Suppressor macrophage treated with lipopolysaccharide for 1 hour (primary cell): ENCODE measurements around the gene MAN2A2.

Source experiments
- DNase-seq, 3 donors: peaks; one replicate each; pipeline ENCODE4 v3.0.0-alpha.2; 2020 to 2022

The MAN2A2 gene

DNA sequence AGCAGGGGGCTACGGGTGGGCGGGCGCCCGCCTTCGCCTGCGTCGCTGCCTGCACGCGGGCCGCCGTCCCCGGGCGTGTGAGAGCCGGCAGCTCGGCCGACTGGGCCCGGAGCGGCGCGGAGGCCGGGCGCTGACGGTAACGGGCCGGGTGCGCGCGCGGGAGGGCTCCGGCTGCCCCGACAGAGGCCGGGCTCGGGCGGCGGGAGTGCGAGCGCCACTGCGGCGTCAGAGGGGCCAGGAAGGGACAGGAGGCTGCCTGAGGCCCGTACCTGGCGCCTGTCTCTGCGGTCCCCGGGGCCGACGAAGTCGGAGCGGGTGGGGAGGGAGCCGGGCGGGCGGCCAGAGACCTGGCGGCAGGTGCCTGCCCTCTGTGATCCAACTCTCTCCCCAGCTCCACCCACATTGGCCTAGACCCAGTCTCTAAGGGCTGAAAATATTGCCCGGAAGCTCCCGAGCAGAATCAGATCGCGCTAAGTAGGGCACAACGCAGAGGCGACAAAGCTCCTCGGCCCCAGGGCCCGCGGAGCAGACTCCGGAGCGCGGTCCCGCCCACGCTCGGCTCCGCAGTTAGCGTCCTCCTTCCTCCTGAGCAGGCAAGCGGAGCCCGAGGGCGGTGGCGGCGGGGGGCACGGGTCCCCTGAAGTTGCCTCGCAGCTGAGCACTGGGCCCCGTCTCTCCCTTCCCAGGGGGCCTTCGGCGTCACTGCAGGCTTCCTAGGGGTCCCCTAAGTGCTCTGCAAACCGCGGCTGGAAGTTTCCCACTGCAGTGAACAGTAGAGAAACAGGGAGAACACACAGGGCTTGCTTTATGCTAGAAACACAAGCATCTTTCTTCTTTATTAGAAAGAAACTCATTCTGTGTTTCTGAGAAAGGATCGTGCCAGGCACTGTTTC lies at the start of gene MAN2A2:
Gene MAN2A2, plus strand, starts transcription at position 463 of the 893 bp plus-strand sequence. CDS start 906 bp downstream, outside the sequence.
- DNase-seq: peak; percentile 79 to 93 (median 87)

DNA sequence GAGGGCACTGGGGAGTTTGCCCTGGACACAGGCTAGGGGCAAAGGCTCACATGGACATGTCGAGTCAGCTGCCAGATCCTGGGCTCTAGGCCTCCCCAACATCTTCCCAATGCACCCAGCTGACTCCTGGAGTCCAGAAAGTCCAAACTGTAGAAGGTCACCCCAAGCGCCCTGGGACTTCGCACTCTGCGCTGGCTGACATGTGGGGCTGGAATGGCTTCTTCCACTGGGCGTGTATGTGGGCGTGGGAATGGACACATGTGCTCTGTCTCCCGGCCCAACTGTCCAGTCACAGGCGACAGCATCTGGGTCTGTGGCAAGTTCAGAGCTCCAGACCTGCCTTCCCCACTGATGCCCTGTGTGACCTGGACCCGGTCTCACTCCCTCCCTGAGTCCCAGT lies 48.0 kb upstream of the MAN2A2 start:
- peak in 1 of 3 donors; percentile 52 for DNase-seq

DNA sequence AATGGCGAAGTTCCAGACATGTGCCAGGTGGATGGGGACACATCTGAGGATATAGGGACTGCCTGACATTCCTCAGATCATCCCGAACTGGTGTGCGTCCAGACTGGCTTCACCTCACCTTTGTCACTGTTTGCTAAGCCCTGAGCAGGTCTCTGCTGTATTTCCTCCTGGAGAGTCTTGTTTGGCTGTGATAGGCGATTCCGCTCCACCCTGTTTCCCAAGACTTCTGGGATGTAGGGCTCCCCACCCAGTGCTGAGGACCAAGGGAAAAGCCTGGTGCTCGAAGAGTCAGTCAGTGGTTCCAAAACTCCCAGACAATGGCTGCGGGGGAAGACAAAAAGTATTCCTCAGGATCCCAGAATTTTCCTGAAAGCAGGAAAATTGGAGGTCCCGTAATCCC lies 45.8 kb upstream of the MAN2A2 start:
- no peak for DNase-seq

DNA sequence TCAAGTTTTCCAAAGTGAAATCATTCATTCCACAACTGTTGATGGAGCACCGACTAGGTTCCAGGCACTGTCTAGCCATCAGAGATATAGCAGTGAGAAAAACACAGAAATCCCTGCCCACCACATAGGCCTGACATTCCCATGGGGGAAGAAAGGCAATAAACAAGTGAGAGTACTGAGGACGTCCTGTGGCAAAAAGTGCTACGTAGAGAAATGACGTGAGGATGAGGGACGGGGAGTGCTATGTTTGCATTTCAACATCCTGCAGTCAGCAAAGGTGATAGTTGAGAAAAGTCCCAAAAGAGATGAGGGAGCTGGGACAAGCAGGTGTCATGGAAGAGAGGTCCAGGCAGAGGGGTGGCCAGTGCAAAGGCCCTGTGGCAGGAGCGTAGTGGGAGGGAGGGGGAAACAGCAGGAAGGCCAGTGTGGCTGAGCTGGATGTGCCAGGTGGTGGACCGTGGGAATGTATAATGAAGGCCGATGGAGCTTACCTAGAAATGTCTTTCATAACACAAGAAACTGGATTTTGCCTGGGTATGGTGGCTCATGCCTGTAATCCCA lies 45.1 kb upstream of the MAN2A2 start:
- no peak for DNase-seq

DNA sequence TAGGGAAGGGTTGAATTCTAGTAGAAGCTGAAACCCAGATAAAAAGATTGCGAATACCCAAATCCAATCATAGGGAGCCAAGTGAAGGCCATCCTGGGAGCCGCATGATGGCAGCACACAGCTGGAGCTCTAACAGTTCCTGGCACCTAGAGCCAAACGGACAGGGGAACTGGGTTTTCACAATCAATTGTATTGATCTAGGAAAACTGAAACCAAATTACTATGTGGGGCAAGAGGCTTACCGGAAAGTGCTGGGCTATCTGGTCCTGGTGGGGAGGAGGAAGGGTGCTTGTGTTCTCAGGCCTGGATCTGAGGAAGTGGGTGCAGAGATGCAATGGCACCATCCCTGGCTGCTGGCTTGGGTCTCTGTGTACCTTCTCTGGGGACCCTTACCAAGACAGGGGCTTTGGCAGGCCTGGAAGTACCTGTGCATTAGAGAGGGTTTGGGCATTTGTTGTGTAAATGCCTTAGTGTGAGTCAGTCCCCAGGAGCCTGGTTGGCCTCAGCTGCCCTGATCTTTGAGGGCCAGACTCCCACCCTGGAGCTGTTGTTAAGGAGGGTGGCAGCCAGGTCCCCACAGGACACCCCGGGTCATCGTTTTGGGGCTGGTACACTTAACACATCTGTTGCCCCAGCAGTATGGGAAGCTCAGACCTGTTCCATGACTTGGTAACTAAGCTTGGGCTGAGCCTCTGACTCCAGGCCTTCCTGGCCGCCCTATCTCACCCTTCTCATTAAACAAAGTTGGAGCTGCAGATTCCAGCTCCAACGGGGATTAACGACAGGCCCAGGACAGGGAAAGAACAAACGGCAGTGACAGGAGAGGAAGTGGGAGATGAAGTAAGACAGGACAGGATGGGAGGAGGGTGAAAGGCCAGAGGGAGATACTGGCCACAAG lies 43.6 kb upstream of the MAN2A2 start:
- DNase-seq: no peak

DNA sequence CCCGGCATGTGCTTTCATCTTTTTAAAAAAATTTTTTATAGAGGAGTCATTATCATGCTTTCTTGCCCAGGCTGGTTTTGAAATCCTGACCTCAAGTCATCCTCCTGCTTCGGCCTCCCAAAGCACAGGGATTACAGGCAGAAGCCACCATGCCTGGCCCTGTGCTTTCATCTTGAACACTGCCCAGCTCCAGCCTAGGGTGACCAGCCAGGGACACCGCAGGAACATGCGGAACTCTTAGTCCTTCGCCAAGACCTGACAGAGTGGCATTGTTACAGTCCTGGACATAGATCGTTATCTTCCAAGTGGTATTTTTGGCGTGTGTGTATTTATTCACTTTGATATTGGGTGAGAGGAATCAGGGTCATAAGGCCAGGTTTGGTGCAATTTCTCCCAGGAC lies 42.7 kb upstream of the MAN2A2 start:
- no peak for DNase-seq

DNA sequence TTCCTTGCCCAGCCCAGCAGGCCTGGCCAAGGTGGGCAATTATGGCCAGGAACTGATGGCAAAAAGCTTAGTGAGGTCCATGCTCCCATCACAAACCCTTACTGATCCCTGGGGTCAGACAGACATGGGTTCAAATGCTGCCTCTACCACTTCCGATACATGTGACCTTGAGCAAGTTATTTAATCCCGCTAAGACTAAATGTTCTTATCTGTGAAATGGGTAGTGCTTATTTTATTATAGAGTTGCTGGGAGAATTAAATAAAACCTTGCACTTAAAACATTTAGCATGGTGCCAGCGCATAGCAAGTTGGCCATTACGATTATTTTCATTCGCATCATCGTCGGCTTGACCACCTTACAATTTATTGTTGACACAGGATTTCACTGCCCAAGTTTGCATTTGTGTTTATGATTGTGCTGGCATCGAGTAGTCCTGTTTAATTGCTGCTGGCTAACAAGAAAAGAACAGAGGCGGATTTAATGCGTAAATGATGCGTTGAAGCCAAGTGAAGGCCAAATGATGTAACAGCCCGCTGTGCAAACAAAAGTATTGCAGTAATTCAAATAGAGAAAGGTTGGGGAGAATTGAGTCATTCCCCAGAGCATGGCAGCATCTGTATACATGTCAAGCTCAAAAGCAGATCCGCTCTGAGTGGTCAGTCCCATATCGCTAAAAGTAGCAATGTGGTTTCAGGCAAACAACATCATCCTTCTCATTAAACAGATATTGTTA lies 42.0 kb upstream of the MAN2A2 start:
- DNase-seq: no peak

DNA sequence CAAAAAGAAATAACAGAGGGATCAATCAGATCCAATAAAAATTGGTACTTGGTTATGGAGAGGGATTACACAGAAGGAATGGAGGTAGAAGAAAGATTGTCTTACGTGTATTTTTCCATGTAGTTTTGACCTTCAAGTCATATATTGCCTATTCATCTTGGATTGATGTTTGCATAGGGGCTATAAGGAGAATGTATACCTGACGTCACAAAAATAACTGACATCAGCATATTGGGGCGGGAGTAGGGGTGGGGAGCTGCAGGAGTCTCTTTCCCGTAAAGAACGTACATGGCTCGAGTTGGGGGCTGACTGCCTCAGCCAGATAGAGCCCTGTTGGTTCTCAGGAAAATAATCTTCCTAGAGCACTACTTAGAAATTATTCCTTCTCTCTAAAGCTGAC lies 40.6 kb upstream of the MAN2A2 start:
- DNase-seq: no peak

DNA sequence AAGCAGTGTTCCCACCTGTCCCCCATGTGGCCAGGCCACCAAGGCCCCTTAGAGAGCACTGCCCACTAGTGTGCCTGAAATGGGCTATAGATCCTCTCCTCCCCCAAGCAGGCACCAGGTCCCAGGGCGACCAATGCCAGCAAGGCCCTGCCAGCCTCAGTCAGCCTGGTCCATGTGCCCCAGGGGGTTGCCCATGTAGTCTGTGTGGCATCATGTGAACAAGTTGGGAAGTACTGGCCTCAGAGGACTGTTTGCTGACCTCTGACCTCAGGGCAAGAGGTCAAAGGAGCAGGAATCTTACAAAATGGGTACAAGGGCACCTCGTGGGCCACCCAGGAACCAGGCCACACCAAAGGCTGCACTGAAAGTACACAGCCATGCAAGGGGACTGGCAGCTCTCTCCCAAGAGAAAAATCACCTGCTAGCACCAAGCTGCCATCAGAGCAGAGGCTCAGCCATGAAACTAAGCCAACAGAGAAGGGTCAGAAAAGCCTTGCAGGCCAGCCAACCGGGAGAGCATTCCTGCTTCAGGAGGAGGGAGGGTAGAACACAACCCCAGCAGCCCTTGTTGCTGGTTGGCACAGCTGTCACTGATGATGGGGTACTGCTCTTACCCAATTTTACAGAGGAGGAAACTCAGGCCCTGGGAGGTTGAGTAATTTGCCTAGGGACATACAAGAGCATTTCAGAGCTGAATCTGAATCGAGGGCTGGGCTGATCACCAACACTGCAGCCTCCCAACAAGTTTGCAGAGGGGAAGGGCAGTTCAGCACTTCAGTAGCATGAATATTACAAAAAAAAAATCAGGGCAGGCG lies 39.9 kb upstream of the MAN2A2 start:
- peak; percentile 84 to 88 (median 87) for DNase-seq

DNA sequence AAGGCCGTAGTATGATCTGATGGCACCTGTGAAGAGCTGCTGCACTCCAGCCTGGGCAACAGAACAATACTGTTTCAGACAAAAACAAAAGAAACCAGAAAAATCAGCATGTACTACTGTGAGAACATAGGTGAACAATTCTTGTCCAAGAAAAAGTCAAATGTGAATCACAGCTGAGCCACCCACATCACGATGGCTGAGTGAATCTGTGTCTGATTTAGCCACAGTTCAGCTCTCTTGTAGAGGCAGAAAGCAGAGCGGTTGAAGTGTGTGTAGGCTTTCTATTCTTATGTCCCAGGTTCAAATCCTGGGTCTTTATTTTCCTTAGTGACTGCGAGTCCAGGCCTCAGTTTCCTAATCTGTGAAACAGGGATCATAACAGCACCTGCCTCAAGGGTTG lies 39.1 kb upstream of the MAN2A2 start:
- DNase-seq: peak; percentile 36 to 58 (median 58)

DNA sequence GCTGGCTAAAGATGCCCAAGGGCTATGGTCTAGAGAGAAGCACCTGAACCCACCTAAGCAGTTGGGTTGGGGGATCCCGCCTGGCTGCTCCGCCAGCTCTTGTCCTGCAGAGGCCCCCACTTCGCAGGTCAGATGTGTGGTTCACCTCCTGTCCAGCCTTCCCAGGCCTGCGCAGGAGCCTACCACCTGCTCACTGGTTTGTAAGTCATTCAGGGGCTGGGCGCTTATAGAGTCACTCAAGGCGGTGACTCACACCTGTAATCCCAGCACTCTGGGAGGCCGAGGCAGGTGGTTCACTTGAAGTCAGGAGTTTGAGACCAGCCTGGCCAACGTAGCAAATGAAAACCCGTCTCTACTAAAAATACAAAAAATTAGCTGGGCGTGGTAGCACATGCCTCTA lies 38.6 kb upstream of the MAN2A2 start:
- DNase-seq: no peak

DNA sequence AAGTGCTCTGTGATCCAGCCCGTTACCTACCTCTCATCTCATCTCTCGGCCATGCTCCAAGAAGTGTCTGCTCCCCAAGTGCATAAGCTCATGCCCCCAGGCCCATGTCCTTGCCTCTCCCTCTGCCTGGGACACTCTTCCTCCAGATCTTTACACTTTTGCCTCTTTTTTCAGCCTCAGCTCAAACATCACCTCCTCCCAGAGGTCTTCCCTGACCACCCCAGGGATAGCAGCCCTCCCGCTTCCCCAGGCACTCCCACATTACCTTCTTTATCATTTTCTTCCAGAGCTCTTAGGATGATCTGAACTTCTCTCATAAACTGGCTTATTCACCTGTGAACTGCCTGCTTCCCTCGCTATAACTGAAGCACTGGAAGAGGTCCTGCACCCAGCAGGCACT lies 37.4 kb upstream of the MAN2A2 start:
- no peak for DNase-seq

DNA sequence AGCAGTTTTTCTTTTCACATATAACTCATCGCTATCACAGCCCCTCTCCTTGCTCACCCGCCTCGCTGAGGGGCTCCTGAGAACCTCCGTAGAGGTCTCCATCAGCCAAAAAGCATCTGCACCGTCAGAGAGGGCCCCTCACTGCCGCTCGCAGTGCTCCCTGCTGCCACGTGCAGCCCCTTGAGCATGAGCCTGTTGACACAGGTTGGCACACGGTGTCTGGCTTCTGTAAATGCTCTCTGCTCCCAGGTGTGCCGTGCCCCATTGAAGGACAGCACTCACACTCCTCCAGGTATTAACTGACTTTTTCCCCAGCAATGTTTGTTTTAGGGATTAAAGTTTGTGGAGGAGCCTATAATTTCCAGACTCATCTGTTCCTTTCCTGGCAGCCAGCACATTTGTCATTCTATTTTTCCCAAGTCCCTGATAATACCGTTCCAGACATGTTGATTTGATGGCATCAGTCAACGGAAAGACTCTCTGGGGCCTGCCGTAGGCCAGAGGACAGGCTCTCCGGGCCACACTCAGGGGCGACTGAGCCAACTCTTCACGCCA lies 36.9 kb upstream of the MAN2A2 start:
- DNase-seq: no peak

DNA sequence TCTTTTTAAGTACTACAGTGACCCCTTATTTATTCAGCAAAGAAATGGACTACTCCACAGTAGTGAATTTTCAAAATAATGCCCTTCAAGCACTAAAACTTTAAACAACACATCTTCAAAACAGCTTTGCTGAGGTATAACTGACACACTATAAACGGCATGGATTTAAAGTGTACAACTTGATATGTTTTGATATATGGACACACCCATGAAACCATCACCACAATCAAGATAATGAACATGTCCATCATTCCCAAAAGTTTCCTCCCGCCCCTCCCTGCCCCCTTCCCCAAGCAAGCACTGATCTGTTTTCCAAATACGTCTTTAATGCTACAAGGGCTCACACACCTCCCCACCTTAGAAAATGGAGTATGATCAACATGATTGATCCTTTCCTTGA lies 36.3 kb upstream of the MAN2A2 start:
- DNase-seq: no peak

DNA sequence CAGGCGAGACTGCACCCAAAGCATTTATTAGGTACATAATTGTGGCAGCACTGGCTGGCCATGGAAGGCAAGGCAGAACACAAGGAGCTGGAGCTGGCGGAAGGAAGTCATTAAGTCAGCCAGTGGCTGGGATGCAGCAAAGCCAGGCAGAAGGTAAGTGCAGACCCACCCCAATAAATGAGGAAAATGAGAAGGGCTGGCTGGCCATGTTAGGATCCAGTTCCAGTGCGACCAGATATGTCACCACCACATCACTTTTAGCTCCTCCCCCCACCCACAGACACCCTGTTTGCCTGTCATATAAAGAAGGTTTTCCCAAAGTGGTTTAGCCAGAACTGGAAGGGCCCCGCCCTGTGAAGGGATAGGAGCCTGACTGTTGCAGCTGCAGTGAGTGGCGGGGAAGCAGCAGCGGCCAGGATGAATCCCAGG lies 34.8 kb upstream of the MAN2A2 start, which contains the start of gene FURIN:
Gene FURIN, plus strand, starts transcription at position 328 of the 429 bp plus-strand sequence. CDS start 7,153 bp downstream, outside the sequence.
- DNase-seq: peak; percentile 70 to 83 (median 77)

DNA sequence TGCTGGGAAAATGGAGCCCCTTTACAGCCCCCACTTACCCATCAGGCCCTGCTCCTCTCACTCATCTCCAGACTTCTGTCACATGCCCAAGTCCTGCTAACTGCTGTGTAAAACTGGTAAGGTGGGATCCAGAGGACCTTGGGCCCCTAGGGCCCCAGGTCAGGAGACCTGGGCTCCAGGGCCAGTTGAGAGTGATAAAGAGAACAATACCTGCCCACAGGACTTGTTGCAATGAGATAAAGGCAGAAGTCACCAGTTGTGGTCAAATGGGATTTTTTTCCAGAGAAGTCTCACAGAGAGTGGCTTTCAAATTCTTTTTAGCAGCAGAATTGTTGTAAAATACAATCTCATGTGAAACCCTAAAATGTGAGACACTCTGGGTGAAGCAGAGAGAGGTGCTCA lies 34.0 kb upstream of the MAN2A2 start:
- DNase-seq: no peak

DNA sequence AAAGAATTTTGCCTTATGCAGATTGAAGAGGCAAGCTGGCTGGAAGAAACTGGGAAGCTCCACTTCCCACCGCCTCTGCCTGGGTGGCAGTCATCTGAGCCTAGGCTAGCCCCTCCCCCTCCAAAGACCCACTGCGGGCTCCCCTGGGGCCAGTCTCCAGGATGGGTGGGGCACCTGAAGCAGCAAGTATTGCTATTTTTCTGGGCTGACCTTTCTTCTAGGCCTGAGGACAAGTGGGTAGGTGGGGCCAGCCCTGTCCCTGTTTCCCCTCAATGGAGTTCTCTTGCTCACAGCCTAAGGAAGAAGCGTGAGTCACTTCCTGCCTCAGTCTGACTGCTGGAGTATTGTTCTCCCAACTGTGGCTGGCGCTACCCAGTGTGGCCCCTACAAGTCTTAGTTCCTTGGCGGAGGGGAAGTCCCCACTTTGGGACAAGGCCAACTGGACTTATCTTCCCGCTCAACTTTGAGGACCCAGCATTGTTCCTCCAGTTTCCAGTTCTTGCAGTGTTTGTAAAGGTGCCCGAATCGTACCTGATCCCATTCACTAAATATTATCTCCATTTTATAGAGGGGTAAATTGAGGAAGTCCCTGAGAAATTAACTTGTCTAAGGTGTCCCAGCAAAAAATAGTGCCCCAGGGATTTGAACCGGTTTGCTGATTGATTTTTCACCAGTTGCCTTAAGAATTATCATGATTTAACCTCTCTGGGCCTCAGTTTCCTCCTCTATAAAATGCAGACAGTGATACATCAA lies 33.3 kb upstream of the MAN2A2 start:
- peak; percentile 91 to 97 (median 94) for DNase-seq

DNA sequence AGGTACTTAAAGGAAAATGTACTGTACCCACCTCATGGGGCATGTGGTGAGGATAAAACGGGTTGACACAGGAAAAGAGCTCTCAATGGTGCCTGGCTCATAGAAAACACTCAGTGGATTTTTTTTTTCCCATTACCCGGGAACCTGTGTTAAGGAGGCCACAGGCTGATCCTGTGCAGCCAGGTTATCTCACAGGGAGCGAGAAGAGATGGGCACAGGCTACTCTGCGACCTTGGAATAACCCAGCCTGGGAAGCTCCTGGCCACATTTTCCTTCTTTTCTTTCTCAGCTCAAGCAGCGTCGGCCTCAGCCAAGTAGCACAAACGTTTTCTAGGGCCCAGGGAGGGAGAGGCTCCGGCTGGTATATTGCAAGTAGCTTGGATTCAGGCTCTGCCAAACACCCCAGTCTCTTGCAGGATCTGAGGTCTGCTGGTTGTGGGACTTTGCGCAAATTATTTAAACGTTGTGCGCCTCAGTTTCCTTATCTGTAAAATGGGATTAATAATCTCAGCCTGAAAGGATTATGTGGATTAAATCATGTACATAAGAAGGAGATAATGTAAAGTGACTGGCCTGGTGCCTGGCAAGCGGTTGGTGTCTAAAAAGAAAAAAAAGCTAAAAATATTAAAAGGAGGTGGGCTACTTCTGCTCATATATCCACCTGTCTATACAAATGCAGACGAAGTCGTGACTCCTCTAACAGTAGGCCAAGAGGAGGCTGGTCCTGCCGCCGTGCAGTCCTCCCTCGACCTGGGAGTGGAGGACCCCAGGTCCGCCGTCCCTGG lies 32.6 kb upstream of the MAN2A2 start:
- no peak for DNase-seq

DNA sequence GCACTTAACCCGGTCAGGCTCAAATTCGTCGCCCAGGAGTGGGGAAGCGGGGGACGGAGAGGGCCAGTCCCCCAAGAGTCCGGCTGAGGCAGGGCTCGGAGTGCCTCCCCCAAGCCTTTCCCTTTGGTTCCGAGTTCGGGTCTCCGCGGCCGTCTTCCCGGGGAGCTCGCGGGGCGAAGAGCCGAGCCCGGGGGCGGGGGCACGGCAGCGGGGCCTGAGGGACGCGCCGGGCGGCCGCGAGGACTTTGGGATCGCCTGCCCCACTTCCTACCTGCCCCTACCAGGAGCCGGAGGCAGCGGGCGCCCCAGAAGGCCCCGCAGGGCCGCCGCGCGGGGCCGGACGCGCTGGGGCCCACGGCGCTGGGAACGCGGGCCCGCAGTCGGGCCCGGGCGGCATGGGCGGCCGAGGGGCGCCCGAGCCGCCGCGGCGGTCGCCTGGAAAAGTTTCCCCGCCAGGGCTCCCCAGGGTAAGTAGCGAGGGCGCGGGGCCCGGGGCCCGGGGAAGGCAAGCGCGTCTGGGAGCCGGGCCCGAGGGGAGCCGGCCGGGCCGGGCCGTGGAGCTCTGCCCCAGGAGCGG lies 31.9 kb upstream of the MAN2A2 start:
- peak in 2 of 3 donors; percentile 47 to 67 for DNase-seq
